GM12874 (cell line): ENCODE measurements around the gene KIF21B.

Experiments used
- CTCF ChIP-seq: IDR thresholded peaks from 2 replicates; pipeline ENCODE4 v1.5.1; 2011; ENCODE audit warnings: low read depth, mild to moderate bottlenecking, control low read depth, low read length, moderate library complexity; ENCODE audit not compliant: insufficient read depth

Gene KIF21B

GRCh38 chr1:200925831-200926230, 97.7 kb downstream of the KIF21B start:
- no peak for TF ChIP-seq CTCF

GRCh38 chr1:200923601-200924000, 99.9 kb downstream of the KIF21B start:
- no peak for TF ChIP-seq CTCF

- TF ChIP-seq CTCF = no peak
These were observed 101.1 kb downstream of the KIF21B start for GRCh38 chr1:200922406-200922805.

- no peak for TF ChIP-seq CTCF
These were observed 101.9 kb downstream of the KIF21B start for GRCh38 chr1:200921571-200922110.
